ENCODE data around the gene PDE1C.

PDE1C gene

GRCh38 chr7:32074787-32075585, 4.8 kb upstream of the PDE1C start:
- no peak overlapping the region for H3K27ac ChIP-seq
- TF ChIP-seq CTCF (conservative IDR thresholded peaks at IDR 0.05), result no peak

- TF ChIP-seq CTCF (conservative IDR thresholded peaks at IDR 0.05), result no peak
- H3K27ac ChIP-seq, result no peak overlapping the region
Observed at GRCh38 chr7:32073533-32073932, 3.3 kb upstream of the PDE1C start.

- no peak for TF ChIP-seq CTCF (conservative IDR thresholded peaks at IDR 0.05)
- no peak overlapping the region for H3K27ac ChIP-seq
Observed at GRCh38 chr7:32072397-32072796, 2.2 kb upstream of the PDE1C start.

GRCh38 chr7:32071466-32072091, 1.4 kb upstream of the PDE1C start:
- H3K27ac ChIP-seq, result no peak overlapping the region
- TF ChIP-seq CTCF (conservative IDR thresholded peaks at IDR 0.05), result no peak

DNA sequence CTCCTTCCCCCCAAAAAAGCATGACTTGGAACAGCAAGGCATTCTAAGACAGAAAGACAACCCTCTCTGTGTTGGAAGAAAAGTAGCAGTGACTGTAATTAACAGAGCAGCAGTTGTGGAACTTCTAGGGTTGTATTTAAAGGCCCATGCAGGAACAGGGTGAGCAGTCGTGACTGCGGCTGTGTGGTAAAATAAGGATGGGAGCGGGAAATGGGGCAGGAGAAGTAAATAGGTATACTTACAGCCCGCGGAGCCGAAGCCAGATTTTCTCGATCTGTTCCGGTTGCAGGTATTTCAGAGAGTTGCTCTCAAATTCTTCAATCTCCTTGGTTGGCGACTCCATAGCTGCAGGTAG, 179 bp downstream of the PDE1C start:
- no peak for TF ChIP-seq CTCF (conservative IDR thresholded peaks at IDR 0.05)

GRCh38 chr7:32069116-32069650, 1.0 kb downstream of the PDE1C start:
- no peak for TF ChIP-seq CTCF (conservative IDR thresholded peaks at IDR 0.05)
- H3K27ac ChIP-seq, result no peak overlapping the region

More for the DNA sequence above, 179 bp downstream of the PDE1C start:
- no peak overlapping the region for H3K27ac ChIP-seq

- H3K27ac ChIP-seq, result no peak overlapping the region
- TF ChIP-seq CTCF (conservative IDR thresholded peaks at IDR 0.05), result no peak
Observed at GRCh38 chr7:32068411-32069101, 1.7 kb downstream of the PDE1C start.

Measured in VCaP (cell line).